ENCODE results near the gene SLC17A9. TPM values are rescaled to one million over a fixed set of nuclear protein-coding genes. Genes with fewer than 3 reads are reported as not detected.
"Not testable (repeated sequence)": the region's sequence is repeated elsewhere in the genome, so short reads cannot be mapped to it uniquely, and the experiment has no call there.

Gene SLC17A9
- total and polyA plus RNA-seq, 2 experiments from 2014 or later: 11.1 to 23.2 TPM

GRCh38 chr20:62922451-62922921 lies 30.0 kb upstream of the SLC17A9 start:
- Histone ChIP-seq H4K20me1 (ENCODE audit: insufficient read depth) (peaks cover 45% of the 10 kb centered on the region), H3K4me2 (ENCODE audit: unreplicated experiment) (peak overlapping the region; percentile 91), H3K4me3 (peak overlapping the region; percentile 95; the same call in 1 of the 2 replicates), H3K27ac (peak overlapping the region; percentile 95), H3K9me2 (ENCODE audit: insufficient read depth) (no peaks in the 10 kb centered on the region), H3K27me3 (replicated peaks; ENCODE audit: insufficient read depth) (no peaks in the 10 kb centered on the region), H3K79me2 (ENCODE audit: insufficient read depth) (peaks cover 96% of the 10 kb centered on the region), H3F3A (ENCODE audit: insufficient read depth) (peaks cover 45% of the 10 kb centered on the region), H3K9ac (peak overlapping the region; percentile 99), H3K4me1 (ENCODE audit: insufficient read depth) (peaks cover 52% of the 10 kb centered on the region), H3K36me3 (ENCODE audit: low read depth) (no peaks in the 10 kb centered on the region), H3K9me3 (ENCODE audit: low read depth) (no peaks in the 10 kb centered on the region), H2AFZ (no peak overlapping the region)
- in situ Hi-C loops (cut with MboI): no loop called here
- peak; percentile 19 for DNase-seq
- 61 to 66% methylated on average over 14 of the region's 14 CpGs for WGBS, 2 experiments (ENCODE audit: low coverage in 1 of 2, low lambda C conversion rate in 2 of 2, missing lambda C conversion rate in 2 of 2)
- TF ChIP-seq EZH2phosphoT487 (IDR thresholded peaks at IDR 0.05; ENCODE audit: insufficient read depth, low read depth): no peak
- TF ChIP-seq EZH2 (IDR thresholded peaks at IDR 0.05; ENCODE audit: insufficient read depth, poor library complexity, severe bottlenecking): no peak

- WGBS, 2 experiments (ENCODE audit: low coverage in 1 of 2, low lambda C conversion rate in 2 of 2, missing lambda C conversion rate in 2 of 2): 25 to 28% methylated on average over 17 of the region's 17 CpGs
Measured at GRCh38 chr20:62923059-62923668, 29.3 kb upstream of the SLC17A9 start.

DNA sequence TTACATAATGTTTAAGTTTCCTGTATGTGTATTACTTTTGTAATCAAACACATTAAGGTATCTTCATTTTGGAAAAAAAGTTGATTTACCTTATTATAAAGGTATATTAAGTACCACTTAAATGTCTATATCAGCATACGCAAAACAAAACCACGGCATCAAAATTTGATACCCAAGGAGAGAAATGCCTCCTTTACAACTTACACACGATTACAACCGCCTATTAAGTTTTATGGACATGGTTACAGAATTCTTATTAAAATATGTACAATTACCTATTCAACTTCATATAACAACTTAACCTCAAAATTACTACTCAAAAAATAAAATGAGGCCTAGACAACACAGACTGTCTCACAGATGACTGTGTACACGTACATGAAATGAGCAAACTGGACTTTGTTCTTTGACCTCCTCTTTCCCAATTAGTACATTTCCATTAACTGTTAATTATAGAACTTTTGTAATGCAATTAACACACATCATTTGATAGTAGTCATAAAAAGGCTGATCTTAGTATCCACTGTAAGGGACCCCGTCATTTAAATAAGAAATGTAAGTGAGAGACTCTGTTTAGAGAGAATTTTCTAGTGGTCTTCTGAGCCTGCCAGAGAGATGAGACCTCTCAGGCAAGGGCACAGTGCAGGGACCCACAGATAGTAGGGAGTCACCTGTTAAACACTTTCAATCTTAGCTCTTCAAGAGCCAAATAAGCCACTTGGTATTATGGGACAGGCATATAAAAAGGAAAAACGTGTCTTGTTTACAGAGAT lies 28.7 kb upstream of the SLC17A9 start:
- Histone ChIP-seq H3K4me2 (ENCODE audit: unreplicated experiment) (peak overlapping the region; percentile 91), H3K36me3 (ENCODE audit: low read depth) (no peaks in the 10 kb centered on the region), H3K27me3 (replicated peaks; ENCODE audit: insufficient read depth) (no peaks in the 10 kb centered on the region), H3K4me1 (ENCODE audit: insufficient read depth) (peaks cover 58% of the 10 kb centered on the region), H3K4me3 (peak overlapping the region; percentile 95), H2AFZ (no peak overlapping the region), H3F3A (ENCODE audit: insufficient read depth) (peaks cover 51% of the 10 kb centered on the region), H3K9me2 (ENCODE audit: insufficient read depth) (no peaks in the 10 kb centered on the region), H3K79me2 (ENCODE audit: insufficient read depth) (peaks cover 96% of the 10 kb centered on the region), H4K20me1 (ENCODE audit: insufficient read depth) (peaks cover 32% of the 10 kb centered on the region), H3K27ac (peak overlapping the region; percentile 95), H3K9me3 (ENCODE audit: low read depth) (no peaks in the 10 kb centered on the region), H3K9ac (peak overlapping the region; percentile 99)
- peak; percentile 38 for DNase-seq
- TF ChIP-seq EZH2 (IDR thresholded peaks at IDR 0.05; ENCODE audit: insufficient read depth, poor library complexity, severe bottlenecking) (no peak), EZH2phosphoT487 (IDR thresholded peaks at IDR 0.05; ENCODE audit: insufficient read depth, low read depth) (no peak)
- in situ Hi-C loops (cut with MboI): no loop called here
- 45 to 47% methylated on average over 7 of the region's 7 CpGs for WGBS, 2 experiments (ENCODE audit: low coverage in 1 of 2, low lambda C conversion rate in 2 of 2, missing lambda C conversion rate in 2 of 2)

More at GRCh38 chr20:62923059-62923668, 29.3 kb upstream of the SLC17A9 start:
- Histone ChIP-seq H3K4me1 (ENCODE audit: insufficient read depth) (peaks cover 52% of the 10 kb centered on the region), H3F3A (ENCODE audit: insufficient read depth) (peaks cover 45% of the 10 kb centered on the region), H3K27ac (peak overlapping the region; percentile 95), H4K20me1 (ENCODE audit: insufficient read depth) (peaks cover 39% of the 10 kb centered on the region), H3K4me2 (ENCODE audit: unreplicated experiment) (peak overlapping the region; percentile 91), H3K79me2 (ENCODE audit: insufficient read depth) (peaks cover 96% of the 10 kb centered on the region), H3K9ac (peak overlapping the region; percentile 99), H3K4me3 (peak overlapping the region; percentile 95)
- H3K36me3 ChIP-seq (ENCODE audit: low read depth); H2AFZ ChIP-seq; H3K9me2 ChIP-seq (ENCODE audit: insufficient read depth); H3K9me3 ChIP-seq (ENCODE audit: low read depth); in situ Hi-C loops (cut with MboI); H3K27me3 ChIP-seq (replicated peaks; ENCODE audit: insufficient read depth): not testable (repeated sequence)
- DNase-seq: peak; percentile 97

DNA sequence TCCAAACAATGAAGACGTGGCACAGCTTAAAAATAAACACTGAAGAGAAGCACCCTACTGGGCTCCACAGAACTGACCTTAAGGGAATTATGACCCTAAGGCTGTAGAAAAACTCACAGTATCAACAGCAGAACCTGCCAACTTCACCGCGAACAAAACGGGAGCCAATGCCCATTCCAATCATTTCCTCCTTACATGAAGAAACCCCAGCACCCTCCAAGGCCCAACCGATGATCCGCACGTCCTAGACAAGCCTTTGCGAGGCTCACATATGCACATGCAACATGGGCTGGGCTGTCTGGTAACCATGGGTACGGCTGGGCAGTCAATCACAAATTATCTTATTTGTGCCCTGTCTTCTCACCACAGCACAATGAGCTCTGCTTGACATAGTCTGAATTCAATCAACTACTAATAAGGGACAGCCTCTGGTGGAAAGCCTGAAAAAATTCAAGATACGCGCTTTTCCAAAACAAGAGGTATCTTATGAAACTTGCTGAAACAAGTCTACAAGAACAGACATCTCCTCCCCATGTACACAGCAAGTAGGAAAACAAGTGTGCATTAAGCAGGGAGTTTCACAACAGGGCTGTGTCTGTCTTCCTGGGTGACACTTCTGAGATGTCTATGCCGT lies 27.9 kb upstream of the SLC17A9 start:
- Histone ChIP-seq H3K9me2 (ENCODE audit: insufficient read depth) (no peaks in the 10 kb centered on the region), H3K4me1 (ENCODE audit: insufficient read depth) (peaks cover 59% of the 10 kb centered on the region), H3K4me3 (peak overlapping the region; percentile 95), H3K27me3 (replicated peaks; ENCODE audit: insufficient read depth) (no peaks in the 10 kb centered on the region), H3K27ac (peak overlapping the region; percentile 95), H3K36me3 (ENCODE audit: low read depth) (no peaks in the 10 kb centered on the region), H3K9me3 (ENCODE audit: low read depth) (no peaks in the 10 kb centered on the region), H3K79me2 (ENCODE audit: insufficient read depth) (peaks cover 96% of the 10 kb centered on the region), H4K20me1 (ENCODE audit: insufficient read depth) (peaks cover 29% of the 10 kb centered on the region), H2AFZ (no peak overlapping the region), H3F3A (ENCODE audit: insufficient read depth) (peaks cover 51% of the 10 kb centered on the region), H3K4me2 (ENCODE audit: unreplicated experiment) (peak overlapping the region; percentile 91), H3K9ac (peak overlapping the region; percentile 99)
- no peak for TF ChIP-seq EZH2 (IDR thresholded peaks at IDR 0.05; ENCODE audit: insufficient read depth, poor library complexity, severe bottlenecking)
- TF ChIP-seq EZH2phosphoT487 (IDR thresholded peaks at IDR 0.05; ENCODE audit: insufficient read depth, low read depth): no peak
- WGBS, 2 experiments (ENCODE audit: low coverage in 1 of 2, low lambda C conversion rate in 2 of 2, missing lambda C conversion rate in 2 of 2): 11 to 15% methylated on average over 12 of the region's 12 CpGs
- peak; percentile 77 for DNase-seq
- in situ Hi-C loops (cut with MboI): no loop called here
